Esophagus muscularis mucosa (tissue), 4 donors: ENCODE data around the gene CYP3A4. TPM values are rescaled to one million over a fixed set of nuclear protein-coding genes. Genes with fewer than 3 reads are reported as not detected.
A peak's percentile ranks its signal among the peaks of the same experiment; 100 is the strongest.

ENCODE experiments used
- DNase-seq: peaks from one replicate; pipeline ENCODE4 v3.0.0-alpha.2; 2017; ENCODE audit errors: extremely low spot score
- H3K27ac ChIP-seq, 4 donors: fragments of 200-600 bp; sonication (generic); replicated peaks in 1 of 4; 1 replicate in 3 of 4; 2 replicates in 1 of 4; pipeline ENCODE4 v1.5.1; 2016 to 2019; ENCODE audit warnings: mild to moderate bottlenecking in 1 of 4
- H3K27me3 ChIP-seq, 4 donors: fragments of 200-600 bp; sonication (generic); one replicate each; pipeline versions ENCODE4 v1.5.1 to v1.6.0; 2016 to 2019
- H3K36me3 ChIP-seq, 4 donors: fragments of 200-600 bp; sonication (generic); one replicate each; pipeline ENCODE4 v1.5.1; 2016 to 2019
- H3K4me1 ChIP-seq, 4 donors: fragments of 200-600 bp; sonication (generic); one replicate each; pipeline ENCODE4 v1.5.1; 2016 to 2019
- H3K4me3 ChIP-seq, 4 donors: fragments of 200-600 bp; sonication (generic); 1 replicate in 2 of 4; 2 replicates in 2 of 4; pipeline ENCODE4 v1.5.1; 2016 to 2019; ENCODE audit warnings: mild to moderate bottlenecking in 4 of 4, moderate library complexity in 1 of 4
- H3K9me3 ChIP-seq, 4 donors: fragments of 200-600 bp; sonication (generic); 1 replicate in 3 of 4; 2 replicates in 1 of 4; pipeline ENCODE4 v1.5.1; 2016 to 2019
- CTCF ChIP-seq, 3 experiments: fragments of 200-600 bp in 2 of 3; fragments of 450-650 bp in 1 of 3; sonication (generic) in 2 of 3; IDR thresholded peaks; one replicate each; pipeline ENCODE4 v1.5.1; 2017 to 2019; ENCODE audit warnings: antibody characterized with exemption in 3 of 3, mild to moderate bottlenecking in 2 of 3, moderate library complexity in 1 of 3
- EP300 ChIP-seq: sonication (generic); formaldehyde crosslinking; IDR thresholded peaks from one replicate; pipeline ENCODE4 v1.6.1; 2017; ENCODE audit warnings: antibody characterized with exemption
- POLR2A ChIP-seq: fragments of 450-650 bp; IDR thresholded peaks from one replicate; pipeline ENCODE4 v1.6.1; 2017; ENCODE audit warnings: antibody characterized with exemption, moderate library complexity, mild to moderate bottlenecking, low read depth
- POLR2AphosphoS5 ChIP-seq, 2 donors: sonication (generic); formaldehyde crosslinking; IDR thresholded peaks; one replicate each; pipeline ENCODE4 v1.6.1; 2017; ENCODE audit warnings: antibody characterized with exemption in 2 of 2
- WGBS: methylation state at CpG from one replicate; pipeline ENCODE4 v1.1.5; 2018; 5-methylcytosine and 5-hydroxymethylcytosine counted together
- intact Hi-C: fragments of 100-400 bp; cut with DNase I; formaldehyde crosslinking; loops from one replicate; pipeline ENCODE4 v1.15.1; 2023
- total RNA-seq, 4 donors: library from RNA; depleted of rRNA; stranded (reverse); fragments of >200 nt; gene quantifications; one replicate each; pipeline versions ENCODE4 v1.1.0 to v1.2.1, GENCODE V29; 2016

Gene CYP3A4
- total RNA-seq, 4 donors from 2014 or later, result not detected

- Histone ChIP-seq H3K36me3 (no peaks in the 10 kb centered on the region), H3K4me3 (no peak overlapping the region), H3K9me3 (no peaks in the 10 kb centered on the region), H3K27me3 (peaks cover 0 to 9% (median 0%) of the 10 kb centered on the region in 4 donors), H3K27ac (no peak overlapping the region), H3K4me1 (no peaks in the 10 kb centered on the region)
- peak; percentile 55 for DNase-seq
- 70% methylated on average over 2 of the region's 4 CpGs for WGBS
- intact Hi-C loops, result no loop called here
- TF ChIP-seq CTCF (IDR thresholded peaks at IDR 0.05) (no peak), POLR2AphosphoS5 (IDR thresholded peaks at IDR 0.05) (no peak), EP300 (no peak), POLR2A (no peak)
Measured at GRCh38 chr7:99822731-99823718, 39.0 kb upstream of the CYP3A4 start.

GRCh38 chr7:99820408-99821027 lies 36.5 kb upstream of the CYP3A4 start:
- TF ChIP-seq POLR2AphosphoS5 (IDR thresholded peaks at IDR 0.05), result no peak
- no peak for TF ChIP-seq CTCF (IDR thresholded peaks at IDR 0.05)
- no peak for TF ChIP-seq EP300
- no peak for TF ChIP-seq POLR2A
- H3K27ac ChIP-seq, result no peak overlapping the region
- intact Hi-C loops, result no loop called here
- peak; percentile 39 for DNase-seq
- no peak overlapping the region for H3K4me3 ChIP-seq
- no peaks in the 10 kb centered on the region for H3K36me3 ChIP-seq
- H3K4me1 ChIP-seq, result no peaks in the 10 kb centered on the region
- WGBS, result 94% methylated on average over 2 of the region's 2 CpGs
- H3K9me3 ChIP-seq, result no peaks in the 10 kb centered on the region
- H3K27me3 ChIP-seq, result peaks cover 0 to 9% (median 0%) of the 10 kb centered on the region in 4 donors

- Histone ChIP-seq H3K27ac (no peak overlapping the region), H3K4me3 (no peak overlapping the region), H3K4me1 (no peaks in the 10 kb centered on the region), H3K27me3 (no peaks in the 10 kb centered on the region), H3K36me3 (no peaks in the 10 kb centered on the region), H3K9me3 (peaks cover 0 to 6% (median 0%) of the 10 kb centered on the region in 4 donors)
- TF ChIP-seq CTCF (IDR thresholded peaks at IDR 0.05), result no peak
- TF ChIP-seq POLR2A, result no peak
- TF ChIP-seq POLR2AphosphoS5 (IDR thresholded peaks at IDR 0.05), result no peak
- TF ChIP-seq EP300, result no peak
- WGBS, result 81% methylated on average over 5 of the region's 5 CpGs
- intact Hi-C loops, result no loop called here
- DNase-seq, result no peak
Measured at GRCh38 chr7:99808766-99809165, 24.8 kb upstream of the CYP3A4 start.

GRCh38 chr7:99806839-99807478 lies 23.0 kb upstream of the CYP3A4 start:
- 73% methylated on average over 3 of the region's 3 CpGs for WGBS
- H3K36me3 ChIP-seq, result no peaks in the 10 kb centered on the region
- intact Hi-C loops, result no loop called here
- no peak for DNase-seq
- no peak for TF ChIP-seq POLR2A
- TF ChIP-seq CTCF (IDR thresholded peaks at IDR 0.05), result no peak
- no peak for TF ChIP-seq EP300
- TF ChIP-seq POLR2AphosphoS5 (IDR thresholded peaks at IDR 0.05), result no peak
- H3K4me3 ChIP-seq, result no peak overlapping the region
- peaks cover 0 to 16% (median 0%) of the 10 kb centered on the region in 4 donors for H3K9me3 ChIP-seq
- H3K4me1 ChIP-seq, result no peaks in the 10 kb centered on the region
- H3K27me3 ChIP-seq, result peaks cover 0 to 4% (median 0%) of the 10 kb centered on the region in 4 donors
- H3K27ac ChIP-seq, result no peak overlapping the region
